Activated B cell treated with CpG ODN at 0.5 μM for 24 hours (primary cell): ENCODE results near the gene IFT52. TPM values are rescaled to one million over a fixed set of nuclear protein-coding genes. Genes with fewer than 3 reads are reported as not detected.
"Not testable (repeated sequence)": the region's sequence is repeated elsewhere in the genome, so short reads cannot be mapped to it uniquely, and the experiment has no call there.

ENCODE experiments used
- ATAC-seq: fragments of 200-7000 bp; cut with Tn5 transposase; one replicate; pipeline ENCODE4 v1.10.0; 2021; ENCODE audit warnings: low read depth, mild to moderate bottlenecking, moderate library complexity
- CTCF ChIA-PET: fragments of 350-600 bp; sonication (Branson Sonifier 250); formaldehyde crosslinking; loops from one replicate; lab custom pipeline; 2021; ENCODE audit warnings: antibody characterized with exemption; lab: Charles Lee
- POLR2A ChIA-PET: fragments of 350-600 bp; sonication (Branson Sonifier 250); formaldehyde crosslinking; loops from one replicate; lab custom pipeline; 2021; ENCODE audit warnings: antibody characterized with exemption; lab: Charles Lee
- DNase-seq: peaks from one replicate; pipeline ENCODE4 v3.0.0; 2022
- H3K27ac Mint-ChIP-seq: one replicate; pipeline ENCODE4 v1.8.0; 2020; ENCODE audit warnings: mixed read lengths
- H3K27me3 Mint-ChIP-seq: one replicate; pipeline ENCODE4 v1.8.0; 2021; ENCODE audit warnings: mixed read lengths
- H3K36me3 Mint-ChIP-seq: one replicate; pipeline ENCODE4 v1.8.0; 2021; ENCODE audit warnings: low read depth, mixed read lengths
- H3K4me1 Mint-ChIP-seq: one replicate; pipeline ENCODE4 v1.8.0; 2021; ENCODE audit warnings: mixed read lengths
- H3K4me3 Mint-ChIP-seq: one replicate; pipeline ENCODE4 v1.8.0; 2020; ENCODE audit warnings: mild to moderate bottlenecking, mixed read lengths
- H3K9me3 Mint-ChIP-seq: one replicate; pipeline ENCODE4 v1.8.0; 2020; ENCODE audit warnings: mixed read lengths
- intact Hi-C: fragments of 100-400 bp; cut with micrococcal nuclease; formaldehyde crosslinking; loops from one replicate; pipeline ENCODE4 v1.15.1; 2024
- total RNA-seq: library from RNA; stranded (reverse); gene quantifications from 2 replicates; pipeline ENCODE4 v1.2.3, GENCODE V29; 2022
- TF ChIP-seq, protein P1 (sequence below): fragments of 200-600 bp; IDR thresholded peaks from one replicate; pipeline ENCODE4 v1.8.0; 2022; ENCODE audit warnings: antibody characterized with exemption, mild to moderate bottlenecking

Gene IFT52
- total RNA-seq, 1 donor from 2014 or later, result 18.7 TPM

DNA sequence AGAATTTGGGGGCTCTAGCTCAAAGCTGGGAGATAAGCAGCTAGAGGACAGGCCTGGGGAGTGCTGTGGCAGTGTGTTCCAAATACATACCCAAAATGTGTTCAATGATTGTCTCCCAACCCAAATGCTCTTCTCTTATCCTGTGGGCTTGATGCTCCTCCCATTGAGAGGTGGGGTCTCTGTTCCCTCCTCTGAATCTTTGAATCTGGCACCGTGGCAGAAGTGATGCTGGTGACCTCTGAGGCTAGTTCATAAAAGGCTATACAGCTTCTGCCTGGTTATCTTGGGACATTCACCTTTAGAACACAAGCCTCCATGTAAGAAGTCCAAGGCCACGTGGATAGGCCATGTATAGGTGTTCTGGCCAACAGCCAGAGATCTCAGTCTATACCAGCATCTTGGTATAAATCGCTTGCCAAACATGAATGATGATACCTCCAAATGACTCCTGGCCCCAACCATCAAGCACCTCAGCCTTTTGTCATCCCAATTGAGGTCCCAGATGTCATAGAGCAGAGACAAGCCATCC, 60.3 kb downstream of the IFT52 start:
- ChIA-PET CTCF (no interaction called here), POLR2A (interaction anchor here (0.9 to 1.1 kb wide), 3 partner anchors 12 to 31 kb away, joined by 3 to 4 read pairs (median 4); no protein-coding TSS in a partner anchor)
- intact Hi-C loops, result no loop called here
- Mint-ChIP-seq H3K4me1 (peaks cover under 1% of the 10 kb centered on the region), H3K4me3 (no peak overlapping the region), H3K36me3 (peaks cover 18% of the 10 kb centered on the region), H3K27ac (no peak overlapping the region), H3K9me3 (no peaks in the 10 kb centered on the region), H3K27me3 (no peaks in the 10 kb centered on the region)
- TF ChIP-seq, protein P1, sequence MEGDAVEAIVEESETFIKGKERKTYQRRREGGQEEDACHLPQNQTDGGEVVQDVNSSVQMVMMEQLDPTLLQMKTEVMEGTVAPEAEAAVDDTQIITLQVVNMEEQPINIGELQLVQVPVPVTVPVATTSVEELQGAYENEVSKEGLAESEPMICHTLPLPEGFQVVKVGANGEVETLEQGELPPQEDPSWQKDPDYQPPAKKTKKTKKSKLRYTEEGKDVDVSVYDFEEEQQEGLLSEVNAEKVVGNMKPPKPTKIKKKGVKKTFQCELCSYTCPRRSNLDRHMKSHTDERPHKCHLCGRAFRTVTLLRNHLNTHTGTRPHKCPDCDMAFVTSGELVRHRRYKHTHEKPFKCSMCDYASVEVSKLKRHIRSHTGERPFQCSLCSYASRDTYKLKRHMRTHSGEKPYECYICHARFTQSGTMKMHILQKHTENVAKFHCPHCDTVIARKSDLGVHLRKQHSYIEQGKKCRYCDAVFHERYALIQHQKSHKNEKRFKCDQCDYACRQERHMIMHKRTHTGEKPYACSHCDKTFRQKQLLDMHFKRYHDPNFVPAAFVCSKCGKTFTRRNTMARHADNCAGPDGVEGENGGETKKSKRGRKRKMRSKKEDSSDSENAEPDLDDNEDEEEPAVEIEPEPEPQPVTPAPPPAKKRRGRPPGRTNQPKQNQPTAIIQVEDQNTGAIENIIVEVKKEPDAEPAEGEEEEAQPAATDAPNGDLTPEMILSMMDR, result no peak
- no peak for DNase-seq
- no peak for ATAC-seq

- DNase-seq, ATAC-seq, CTCF ChIA-PET, H3K4me1 Mint-ChIP-seq, H3K27me3 Mint-ChIP-seq, H3K27ac Mint-ChIP-seq, intact Hi-C loops, H3K9me3 Mint-ChIP-seq, H3K4me3 Mint-ChIP-seq: not testable (repeated sequence)
- POLR2A ChIA-PET, result interaction anchor here (1.1 kb wide), 1 partner anchor 30 kb away, joined by 4 read pairs; no protein-coding TSS in a partner anchor
- H3K36me3 Mint-ChIP-seq, result peaks cover 11% of the 10 kb centered on the region
These were observed 61.0 kb downstream of the IFT52 start for GRCh38 chr20:43651650-43652184.

DNA sequence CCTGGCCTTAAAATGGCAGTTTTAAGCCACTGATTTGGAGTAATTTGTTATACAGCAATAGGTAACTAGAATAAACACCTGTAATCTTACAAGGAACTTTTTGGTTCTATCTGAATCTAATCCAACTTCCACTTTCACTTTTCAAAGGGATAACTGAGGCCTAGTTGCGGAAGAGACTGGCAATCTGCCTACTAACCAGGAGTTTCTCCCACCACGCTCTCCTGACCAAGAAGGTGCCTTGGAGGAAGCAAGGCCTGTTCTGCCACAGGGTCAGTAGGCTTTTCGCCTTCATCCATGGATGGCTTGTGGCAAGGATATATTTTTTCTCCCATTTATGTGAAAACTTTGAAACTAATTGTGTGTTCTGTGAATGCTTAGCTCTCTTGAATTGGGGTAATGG, 63.2 kb downstream of the IFT52 start:
- H3K4me1 Mint-ChIP-seq, result peaks cover 15% of the 10 kb centered on the region
- no peaks in the 10 kb centered on the region for H3K27me3 Mint-ChIP-seq
- H3K9me3 Mint-ChIP-seq, result no peaks in the 10 kb centered on the region
- no peak for ATAC-seq
- no peak overlapping the region for H3K27ac Mint-ChIP-seq
- TF ChIP-seq, protein P1, result no peak
- no peak for DNase-seq
- intact Hi-C loops, result no loop called here
- peaks cover 4% of the 10 kb centered on the region for H3K36me3 Mint-ChIP-seq
- ChIA-PET POLR2A (no interaction called here), CTCF (no interaction called here)
- no peak overlapping the region for H3K4me3 Mint-ChIP-seq

DNA sequence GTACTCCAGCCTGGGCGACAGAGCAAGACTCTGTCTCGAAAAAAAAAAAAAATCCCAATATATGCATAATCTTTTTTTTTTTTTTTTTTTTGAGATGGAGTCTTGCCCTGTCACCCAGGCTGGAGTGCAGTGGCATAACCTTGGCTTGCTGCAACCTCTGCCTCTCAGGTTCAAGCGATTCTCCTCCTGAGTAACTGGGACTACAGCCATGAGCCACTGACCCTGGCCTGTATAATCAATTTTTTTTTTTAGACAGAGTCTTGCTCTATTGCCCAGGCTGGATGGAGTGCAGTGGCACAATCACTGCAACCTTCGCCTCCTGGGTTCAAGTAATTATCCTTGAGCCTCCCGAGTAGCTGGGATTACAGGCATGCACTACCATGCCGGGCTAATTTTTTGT, 64.4 kb downstream of the IFT52 start:
- H3K27me3 Mint-ChIP-seq, H3K27ac Mint-ChIP-seq, H3K9me3 Mint-ChIP-seq, H3K4me3 Mint-ChIP-seq, DNase-seq, CTCF ChIA-PET, intact Hi-C loops, H3K36me3 Mint-ChIP-seq, ATAC-seq: not testable (repeated sequence)
- POLR2A ChIA-PET, result interaction anchor here (0.7 kb wide), 1 partner anchor 12 kb away, joined by 12 read pairs; no protein-coding TSS in a partner anchor
- peaks cover 15% of the 10 kb centered on the region for H3K4me1 Mint-ChIP-seq

- Mint-ChIP-seq H3K9me3 (no peaks in the 10 kb centered on the region), H3K27ac (peak overlapping the region; percentile 94), H3K36me3 (peaks cover 4% of the 10 kb centered on the region), H3K27me3 (no peaks in the 10 kb centered on the region), H3K4me1 (peaks cover 15% of the 10 kb centered on the region), H3K4me3 (peak overlapping the region; percentile 94)
- ChIA-PET POLR2A (interaction anchor here (0.6 kb wide), 1 partner anchor 1254 kb away, joined by 7 read pairs; the partner anchor contains the start of gene PABPC1L), CTCF (no interaction called here)
- DNase-seq (no peak), ATAC-seq (no peak)
- TF ChIP-seq, protein P1, result no peak
- intact Hi-C loops, result no loop called here
These were observed 65.2 kb downstream of the IFT52 start for GRCh38 chr20:43655937-43656336.

GRCh38 chr20:43658069-43658722, 67.5 kb downstream of the IFT52 start:
- Mint-ChIP-seq H3K27ac (peak overlapping the region; percentile 94), H3K4me1 (peaks cover 15% of the 10 kb centered on the region), H3K4me3 (peak overlapping the region; percentile 94), H3K36me3 (peaks cover 4% of the 10 kb centered on the region), H3K27me3 (no peaks in the 10 kb centered on the region), H3K9me3 (no peaks in the 10 kb centered on the region)
- intact Hi-C loops, result no loop called here
- no peak for DNase-seq
- ChIA-PET CTCF (no interaction called here), POLR2A (interaction anchor here (0.7 kb wide), 1 partner anchor 28 kb away, joined by 3 read pairs; no protein-coding TSS in a partner anchor)
- peak; percentile 5 for ATAC-seq
- TF ChIP-seq, protein P1, result no peak
